Panc1 (cell line): Measurements from ENCODE around the gene NPR2. TPM values are rescaled to one million over a fixed set of nuclear protein-coding genes. Genes with fewer than 3 reads are reported as not detected.

Experiments used
- ATAC-seq: fragments of 200-7000 bp; cut with Tn5 transposase; 2 replicates; pipeline ENCODE4 v1.9.1; 2020; ENCODE audit warnings: mild to moderate bottlenecking, moderate library complexity
- BruUV-seq: library from RNA; stranded (reverse); fragments of 400-500 nt; replicated peaks from 2 replicates; lab custom pipeline; 2021; lab: Mats Ljungman, UMichigan
- CTCF ChIA-PET: fragments of 300-600 bp; sonication (Branson Sonifier 250); formaldehyde crosslinking; loops from one replicate; lab custom pipeline; 2022; ENCODE audit warnings: antibody characterized with exemption; lab: Charles Lee
- POLR2A ChIA-PET: fragments of 300-600 bp; sonication (Branson Sonifier 250); formaldehyde crosslinking; loops from one replicate; lab custom pipeline; 2022; ENCODE audit warnings: antibody characterized with exemption; lab: Charles Lee
- DNase-seq: peaks from one replicate; pipeline ENCODE4 v3.0.0-alpha.2; 2010; ENCODE audit warnings: low read depth, low spot score
- H3K27ac ChIP-seq: 2 replicates; pipeline ENCODE4 v1.5.1; 2011; ENCODE audit warnings: mild to moderate bottlenecking, low read length, inconsistent platforms
- H3K27me3 ChIP-seq: fragments of 200-500 bp; sonication (Bioruptor generic); 2 replicates; pipeline ENCODE4 v1.6.0; 2014; ENCODE audit warnings: low read length, inconsistent platforms; ENCODE audit not compliant: control insufficient read depth, insufficient read depth
- H3K36me3 ChIP-seq: fragments of 200-500 bp; sonication (Bioruptor generic); 2 replicates; pipeline ENCODE4 v1.5.1; 2014; ENCODE audit warnings: inconsistent platforms, mild to moderate bottlenecking, low read length, moderate library complexity; ENCODE audit not compliant: control insufficient read depth, insufficient read depth
- H3K4me1 ChIP-seq: 2 replicates; pipeline ENCODE4 v1.5.1; 2011; ENCODE audit warnings: inconsistent platforms, mild to moderate bottlenecking, low read length, moderate library complexity; ENCODE audit not compliant: control insufficient read depth, insufficient read depth
- H3K4me3 ChIP-seq, 2 experiments: 2 replicates each; pipeline ENCODE4 v1.5.1; 2011 to 2012; ENCODE audit warnings: low read depth in 2 of 2, low read length in 2 of 2, mild to moderate bottlenecking in 2 of 2, inconsistent platforms in 1 of 2, moderate library complexity in 1 of 2
- H3K9me3 ChIP-seq: fragments of 200-500 bp; sonication (Bioruptor generic); 2 replicates; pipeline ENCODE4 v1.5.1; 2014; ENCODE audit warnings: low read depth, mild to moderate bottlenecking, inconsistent platforms, low read length, moderate library complexity; ENCODE audit not compliant: control insufficient read depth, insufficient read depth
- CTCF ChIP-seq: fragments of 450-650 bp; IDR thresholded peaks from 2 replicates; pipeline ENCODE4 v1.5.1; 2017; ENCODE audit warnings: mild to moderate bottlenecking
- POLR2AphosphoS5 ChIP-seq: IDR thresholded peaks from 2 replicates; pipeline ENCODE4 v1.6.1; 2012; ENCODE audit warnings: mild to moderate bottlenecking, low read depth, low read length, moderate library complexity
- REST ChIP-seq, 2 experiments: IDR thresholded peaks; 2 replicates each; pipeline ENCODE4 v1.6.1; 2011 to 2012; ENCODE audit warnings: low read depth in 2 of 2, control low read depth in 1 of 2, low read length in 1 of 2, mild to moderate bottlenecking in 1 of 2, moderate library complexity in 1 of 2; ENCODE audit not compliant: insufficient read depth in 1 of 2
- SIN3A ChIP-seq: IDR thresholded peaks from 2 replicates; pipeline ENCODE4 v1.6.1; 2012; ENCODE audit warnings: low read depth, mild to moderate bottlenecking, low read length, moderate library complexity, borderline replicate concordance; ENCODE audit not compliant: insufficient read depth
- TCF7L2 ChIP-seq: IDR thresholded peaks from 2 replicates; pipeline ENCODE4 v1.6.1; 2011; ENCODE audit warnings: mild to moderate bottlenecking, low read depth, low read length, inconsistent platforms
- in situ Hi-C: cut with HindIII; loops from 2 replicates; pipeline ENCODE4 v1.10.0; 2016; ENCODE audit warnings: low sequenced_read_pairs, low pct_unique_long_range_greater_than_20kb
- intact Hi-C: fragments of 100-400 bp; cut with micrococcal nuclease; formaldehyde crosslinking; loops from one replicate; pipeline ENCODE4 v1.10.0; 2022; ENCODE audit not compliant: unreplicated experiment
- total RNA-seq: library from RNA; stranded (reverse); gene quantifications from one replicate; pipeline ENCODE4 v1.2.1, GENCODE V29; 2021; ENCODE audit not compliant: unreplicated experiment

Gene NPR2
- total RNA-seq, 1 experiment from 2014 or later: 12.2 TPM

- ATAC-seq: no peak
- ChIA-PET POLR2A (interaction anchor here (0.6 kb wide), 1 partner anchor 82 kb away, joined by 7 read pairs; no protein-coding TSS in a partner anchor), CTCF (interaction anchor here (1.0 kb wide), 1 partner anchor 24 kb away, joined by 3 read pairs; no protein-coding TSS in a partner anchor)
- intact Hi-C loops (no loop called here), in situ Hi-C loops (no loop called here)
- no peak overlapping the region for H3K4me3 ChIP-seq
- no peaks in the 10 kb centered on the region for H3K9me3 ChIP-seq
- TF ChIP-seq REST (IDR thresholded peaks at IDR 0.05; ENCODE audit: insufficient read depth in 1 of 2, low read depth in 2 of 2, low read length in 1 of 2) (no peak), TCF7L2 (no peak), POLR2AphosphoS5 (no peak), CTCF (no peak), SIN3A (no peak)
- H3K27me3 ChIP-seq: 0 out of 2 replicates have a peak, but pooled peaks cover 6% of the 10 kb centered on the region
- H3K36me3 ChIP-seq: no peaks in the 10 kb centered on the region
- no peaks in the 10 kb centered on the region for H3K4me1 ChIP-seq
- no peak for DNase-seq
- H3K27ac ChIP-seq: no peak overlapping the region
- BruUV-seq: no TSS peak
Measured at GRCh38 chr9:35858458-35858857, 67.1 kb downstream of the NPR2 start.

Other genes with a start within 250 kb of the NPR2 start
- gene TESK1, start 186.3 kb upstream of the NPR2 start, total RNA-seq: 55.0 TPM
- gene CD72, start 173.2 kb upstream of the NPR2 start, total RNA-seq: 0.72 TPM
- not detected for gene SIT1, start 140.7 kb upstream of the NPR2 start, total RNA-seq
- 29,896 TPM for gene RMRP, start 133.6 kb upstream of the NPR2 start, total RNA-seq
- 39.9 TPM for gene CCDC107, start 133.3 kb upstream of the NPR2 start, total RNA-seq
- 34.0 TPM for gene ARHGEF39, start 126.4 kb upstream of the NPR2 start, total RNA-seq
- gene CA9, start 117.7 kb upstream of the NPR2 start, total RNA-seq: 0.31 TPM
- gene TPM2, start 101.7 kb upstream of the NPR2 start, total RNA-seq: 544 TPM
- 347 TPM for gene TLN1, start 59.4 kb upstream of the NPR2 start, total RNA-seq
- 67.0 TPM for gene CREB3, start 58.9 kb upstream of the NPR2 start, total RNA-seq
- gene GBA2, start 42.4 kb upstream of the NPR2 start, total RNA-seq: 109 TPM
- 43.3 TPM for gene RGP1, start 42.3 kb upstream of the NPR2 start, total RNA-seq
- 1.4 TPM for gene MSMP, start 37.3 kb upstream of the NPR2 start, total RNA-seq
- gene SPAG8, start 20.7 kb downstream of the NPR2 start, total RNA-seq: 0.90 TPM
- gene HINT2, start 23.5 kb downstream of the NPR2 start, total RNA-seq: 75.6 TPM
- gene FAM221B, start 37.1 kb downstream of the NPR2 start, total RNA-seq: not detected
- gene TMEM8B, start 37.6 kb downstream of the NPR2 start, total RNA-seq: 7.9 TPM
- gene OR13J1, start 78.8 kb downstream of the NPR2 start, total RNA-seq: not detected
- not detected for gene HRCT1, start 114.6 kb downstream of the NPR2 start, total RNA-seq
- gene SPAAR, start 117.9 kb downstream of the NPR2 start, total RNA-seq: not detected
- gene OR2S2, start 166.6 kb downstream of the NPR2 start, total RNA-seq: not detected
- 13.2 TPM for gene RECK, start 245.3 kb downstream of the NPR2 start, total RNA-seq